HUES64 (cell line): Measurements from ENCODE around the gene IL1R2. TPM values are rescaled to one million over a fixed set of nuclear protein-coding genes. Genes with fewer than 3 reads are reported as not detected.

Experiments
- H3K27ac ChIP-seq: 2 replicates; pipeline ENCODE4 v1.7.0; 2013; ENCODE audit warnings: low read depth, low read length, inconsistent platforms
- H3K27me3 ChIP-seq: 2 replicates; pipeline ENCODE4 v1.6.1; 2013; ENCODE audit warnings: mild to moderate bottlenecking, low read length; ENCODE audit not compliant: insufficient read depth
- H3K36me3 ChIP-seq: 2 replicates; pipeline ENCODE4 v1.6.1; 2013; ENCODE audit warnings: mild to moderate bottlenecking, low read length; ENCODE audit not compliant: insufficient read depth
- H3K4me1 ChIP-seq: 2 replicates; pipeline ENCODE4 v1.6.1; 2013; ENCODE audit warnings: mild to moderate bottlenecking, low read length, moderate library complexity; ENCODE audit not compliant: insufficient read depth
- H3K4me3 ChIP-seq: 2 replicates; pipeline ENCODE4 v1.5.1; 2013; ENCODE audit warnings: mild to moderate bottlenecking, low read length, moderate library complexity
- H3K9ac ChIP-seq: 2 replicates; pipeline ENCODE4 v1.6.1; 2013; ENCODE audit warnings: mild to moderate bottlenecking, low read depth, low read length
- H3K9me3 ChIP-seq: 2 replicates; pipeline ENCODE4 v1.6.1; 2013; ENCODE audit warnings: low read depth, low read length; ENCODE audit not compliant: insufficient read depth
- WGBS: fragments of 150-250, 120-280 bp; methylation state at CpG from one replicate; pipeline ENCODE4 v1.1.7; 2013; ENCODE audit warnings: missing lambda C conversion rate; 5-methylcytosine and 5-hydroxymethylcytosine counted together
- polyA plus RNA-seq, 2 experiments: library from polyadenylated mRNA; stranded (reverse); fragments of 50-300 nt; gene quantifications; one replicate each; pipeline ENCODE4 v1.2.3, GENCODE V29; 2013

Gene IL1R2, protein sequence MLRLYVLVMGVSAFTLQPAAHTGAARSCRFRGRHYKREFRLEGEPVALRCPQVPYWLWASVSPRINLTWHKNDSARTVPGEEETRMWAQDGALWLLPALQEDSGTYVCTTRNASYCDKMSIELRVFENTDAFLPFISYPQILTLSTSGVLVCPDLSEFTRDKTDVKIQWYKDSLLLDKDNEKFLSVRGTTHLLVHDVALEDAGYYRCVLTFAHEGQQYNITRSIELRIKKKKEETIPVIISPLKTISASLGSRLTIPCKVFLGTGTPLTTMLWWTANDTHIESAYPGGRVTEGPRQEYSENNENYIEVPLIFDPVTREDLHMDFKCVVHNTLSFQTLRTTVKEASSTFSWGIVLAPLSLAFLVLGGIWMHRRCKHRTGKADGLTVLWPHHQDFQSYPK
- not detected for polyA plus RNA-seq (2013, experiment 1 of 2)
- not detected for polyA plus RNA-seq (2013, experiment 2 of 2)

DNA sequence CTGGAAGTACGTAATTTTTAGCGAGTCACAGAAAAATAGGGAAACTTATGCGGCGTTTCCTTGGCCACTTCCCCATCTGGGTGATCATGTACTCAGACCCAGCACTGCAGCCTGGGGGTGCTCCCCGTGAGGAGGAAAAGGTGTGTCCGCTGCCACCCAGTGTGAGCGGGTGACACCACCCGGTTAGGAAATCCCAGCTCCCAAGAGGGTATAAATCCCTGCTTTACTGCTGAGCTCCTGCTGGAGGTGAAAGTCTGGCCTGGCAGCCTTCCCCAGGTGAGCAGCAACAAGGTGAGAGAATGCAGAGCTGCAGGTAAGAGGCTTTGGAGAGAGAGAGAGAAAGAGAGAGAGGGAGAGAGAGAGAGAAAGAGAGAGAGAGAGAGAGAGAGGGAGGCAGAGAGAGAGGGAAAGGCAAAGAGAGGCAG is at the start of gene IL1R2:
IL1R2 (plus strand) TSS at position 240 of the 425 bp plus-strand sequence. CDS start 16,616 bp downstream, outside the sequence.
- Histone ChIP-seq H3K36me3 (no peaks in the 10 kb centered on the region), H3K4me3 (no peak within 1 kb of the TSS), H3K27ac (no peak within 1 kb of the TSS), H3K9me3 (no peaks in the 10 kb centered on the region), H3K4me1 (no peaks in the 10 kb centered on the region), H3K27me3 (no peaks in the 10 kb centered on the region), H3K9ac (no peak within 1 kb of the TSS)
- 93% methylated on average over 8 of the region's 8 CpGs for WGBS

GRCh38 chr2:101942851-101943250 is 48.9 kb upstream of the IL1R2 start:
- 96% methylated on average over 3 of the region's 3 CpGs for WGBS
- Histone ChIP-seq H3K4me1 (no peaks in the 10 kb centered on the region), H3K27me3 (no peaks in the 10 kb centered on the region), H3K4me3 (no peak overlapping the region), H3K36me3 (no peaks in the 10 kb centered on the region), H3K9ac (no peak overlapping the region), H3K27ac (no peak overlapping the region), H3K9me3 (no peaks in the 10 kb centered on the region)

- H3K9me3 ChIP-seq = 0 out of 2 replicates have a peak, but pooled peaks cover 7% of the 10 kb centered on the region
- no peak overlapping the region for H3K4me3 ChIP-seq
- no peaks in the 10 kb centered on the region for H3K4me1 ChIP-seq
- H3K27ac ChIP-seq = no peak overlapping the region
- no peaks in the 10 kb centered on the region for H3K27me3 ChIP-seq
- no peaks in the 10 kb centered on the region for H3K36me3 ChIP-seq
- WGBS = 91% methylated on average over 3 of the region's 3 CpGs
- no peak overlapping the region for H3K9ac ChIP-seq
Measured at GRCh38 chr2:101946372-101947039, 45.3 kb upstream of the IL1R2 start.

- Histone ChIP-seq H3K36me3 (no peaks in the 10 kb centered on the region), H3K27me3 (no peaks in the 10 kb centered on the region), H3K9ac (no peak overlapping the region), H3K4me1 (no peaks in the 10 kb centered on the region), H3K9me3 (0 out of 2 replicates have a peak, but pooled peaks cover 7% of the 10 kb centered on the region), H3K4me3 (no peak overlapping the region), H3K27ac (no peak overlapping the region)
- WGBS = 95% methylated on average over 3 of the region's 3 CpGs
Measured at GRCh38 chr2:101947374-101947773, 44.4 kb upstream of the IL1R2 start.

DNA sequence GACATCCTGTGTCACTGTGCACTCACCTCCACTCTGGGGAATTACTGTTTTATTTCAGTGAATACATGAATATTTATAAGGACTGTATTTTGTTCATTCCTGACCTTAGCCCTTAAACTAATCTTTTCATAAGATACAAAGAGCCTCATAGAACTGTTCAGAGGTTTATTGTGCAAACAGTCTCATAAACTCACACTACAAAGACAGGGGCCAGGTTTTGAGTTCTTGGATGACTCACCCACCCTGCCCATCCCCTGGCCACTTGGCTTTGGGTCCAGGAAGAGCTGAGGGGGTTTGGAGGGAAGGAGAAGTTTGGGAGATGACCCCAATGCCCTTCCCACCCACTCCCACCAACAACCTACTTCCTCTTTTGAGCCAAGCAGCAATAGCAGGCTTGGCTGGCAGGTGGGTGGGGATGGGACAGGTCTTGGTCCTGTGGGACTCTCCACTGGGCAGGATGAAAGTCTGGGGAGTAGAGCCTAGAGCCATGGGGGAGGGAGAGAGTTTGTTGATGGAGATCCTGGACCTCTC is 43.1 kb upstream of the IL1R2 start:
- Histone ChIP-seq H3K9ac (no peak overlapping the region), H3K36me3 (no peaks in the 10 kb centered on the region), H3K27me3 (no peaks in the 10 kb centered on the region), H3K4me3 (no peak overlapping the region), H3K9me3 (0 out of 2 replicates have a peak, but pooled peaks cover 7% of the 10 kb centered on the region), H3K4me1 (no peaks in the 10 kb centered on the region), H3K27ac (no peak overlapping the region)

DNA sequence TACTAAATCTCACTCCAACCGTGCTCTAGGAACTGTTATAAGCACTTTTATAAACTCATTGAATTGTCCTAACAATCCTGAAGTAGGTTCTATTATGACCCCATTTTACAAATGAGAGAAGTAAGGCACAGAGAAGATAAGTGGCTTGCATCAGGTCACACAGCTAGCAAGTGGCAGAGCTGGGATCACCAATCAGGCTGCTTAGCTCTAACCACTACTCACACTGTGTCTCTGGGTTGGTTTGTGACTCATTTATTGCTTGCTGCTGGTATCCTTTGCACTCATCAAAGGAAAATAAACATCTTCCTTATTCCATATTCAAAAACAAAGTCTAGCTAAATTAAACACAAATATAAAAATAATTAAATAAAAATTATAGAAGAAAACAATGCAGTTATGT is 42.5 kb upstream of the IL1R2 start:
- Histone ChIP-seq H3K9me3 (0 out of 2 replicates have a peak, but pooled peaks cover 7% of the 10 kb centered on the region), H3K36me3 (no peaks in the 10 kb centered on the region), H3K27ac (no peak overlapping the region), H3K4me3 (no peak overlapping the region), H3K4me1 (no peaks in the 10 kb centered on the region), H3K27me3 (no peaks in the 10 kb centered on the region), H3K9ac (no peak overlapping the region)
- WGBS = 88% methylated on average over 1 of the region's 1 CpG

DNA sequence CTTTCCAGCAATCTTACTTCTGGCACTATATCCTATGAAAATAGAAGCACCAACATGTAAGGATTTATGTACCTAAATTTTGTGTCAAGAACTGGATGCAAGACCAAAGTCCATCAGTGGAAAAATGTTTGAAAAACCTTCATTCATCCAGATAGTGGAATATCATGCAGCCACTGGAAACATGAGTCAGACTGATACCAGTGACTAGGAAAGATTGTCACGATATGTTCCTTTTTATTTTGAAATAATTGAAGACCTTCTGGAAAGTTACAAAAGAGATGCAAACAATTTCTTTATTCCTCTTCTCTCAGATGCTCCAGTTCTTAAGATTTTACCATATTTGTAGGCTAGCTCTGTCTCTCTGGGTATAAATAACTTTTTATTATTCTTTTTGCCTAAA is 40.5 kb upstream of the IL1R2 start:
- H3K9ac ChIP-seq = no peak overlapping the region
- no peaks in the 10 kb centered on the region for H3K27me3 ChIP-seq
- H3K9me3 ChIP-seq = peaks cover 7% of the 10 kb centered on the region; the same call in 1 of the 2 replicates
- H3K36me3 ChIP-seq = no peaks in the 10 kb centered on the region
- no peak overlapping the region for H3K4me3 ChIP-seq
- WGBS = 100% methylated on average over 1 of the region's 1 CpG
- H3K27ac ChIP-seq = no peak overlapping the region
- H3K4me1 ChIP-seq = no peaks in the 10 kb centered on the region

DNA sequence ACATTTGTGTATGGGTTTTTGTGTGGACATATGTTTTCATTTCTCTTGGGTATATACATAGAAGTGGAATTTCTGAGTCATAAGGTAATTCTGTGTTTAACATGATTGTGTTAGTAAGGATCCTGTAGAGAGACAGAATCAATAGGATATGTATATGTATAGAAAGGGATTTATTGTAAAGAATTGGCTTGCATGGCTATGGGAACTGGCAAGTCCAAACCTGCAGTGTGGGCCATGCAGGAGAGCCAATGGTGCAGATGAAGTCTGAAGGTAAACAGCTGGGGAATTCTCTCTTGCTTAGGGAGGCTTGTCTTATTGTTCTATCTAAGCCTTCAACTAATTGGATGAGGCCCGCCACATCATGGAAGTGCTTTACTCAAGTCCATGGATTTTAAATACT is 39.2 kb upstream of the IL1R2 start:
- H3K4me1 ChIP-seq = no peaks in the 10 kb centered on the region
- 89% methylated on average over 1 of the region's 1 CpG for WGBS
- H3K4me3 ChIP-seq = no peak overlapping the region
- H3K9ac ChIP-seq = no peak overlapping the region
- no peaks in the 10 kb centered on the region for H3K27me3 ChIP-seq
- no peaks in the 10 kb centered on the region for H3K36me3 ChIP-seq
- peaks cover 12% of the 10 kb centered on the region for H3K9me3 ChIP-seq
- no peak overlapping the region for H3K27ac ChIP-seq

DNA sequence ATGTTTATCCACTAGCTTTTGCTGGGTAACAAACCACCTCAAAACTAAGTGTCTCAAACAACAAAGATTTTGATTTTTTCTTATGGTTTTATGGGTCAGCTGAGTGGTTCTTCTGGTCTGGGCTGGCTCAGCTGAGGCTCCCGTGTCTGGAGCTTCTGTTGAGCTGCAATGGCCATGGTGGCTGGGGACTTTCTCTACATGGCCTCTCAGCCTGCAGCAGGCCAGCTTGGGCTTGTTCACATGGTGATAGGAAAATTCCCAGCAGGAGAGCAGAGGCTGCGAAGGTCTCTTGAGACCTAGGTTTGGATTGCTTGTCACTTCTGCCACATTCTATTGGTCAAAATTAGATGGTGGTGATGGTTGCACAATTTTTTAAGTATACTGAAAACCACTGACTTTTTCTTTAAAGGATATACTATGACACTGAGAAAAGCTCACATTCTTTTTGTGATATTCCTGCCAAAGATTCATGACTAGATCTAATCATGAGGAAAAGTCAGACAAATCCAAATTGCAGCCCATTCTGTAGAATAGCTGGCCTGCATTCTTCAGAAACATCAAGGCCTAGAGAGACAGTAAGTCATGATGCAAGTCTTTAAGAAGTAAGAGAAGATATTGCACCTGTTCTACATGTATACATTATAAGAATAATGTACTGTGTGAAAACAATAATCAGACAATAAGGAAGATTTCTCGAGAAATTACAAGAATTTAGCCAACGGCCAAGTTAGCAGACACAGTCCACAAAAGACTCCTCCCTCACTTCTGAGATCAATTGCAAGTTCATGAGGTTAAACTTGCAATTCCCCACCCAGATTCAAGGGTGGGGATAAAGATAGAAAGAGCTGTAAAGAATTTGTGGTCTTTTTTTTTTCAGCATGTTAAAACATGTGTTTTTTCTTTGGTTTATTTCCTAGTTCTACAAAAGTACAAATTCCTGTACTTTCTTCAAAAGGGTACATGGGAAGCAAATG is 35.0 kb upstream of the IL1R2 start:
- Histone ChIP-seq H3K27ac (no peak overlapping the region), H3K36me3 (no peaks in the 10 kb centered on the region), H3K27me3 (no peaks in the 10 kb centered on the region), H3K4me3 (no peak overlapping the region), H3K9me3 (peaks cover 12% of the 10 kb centered on the region), H3K4me1 (no peaks in the 10 kb centered on the region), H3K9ac (no peak overlapping the region)
- WGBS = 70% methylated on average over 4 of the region's 4 CpGs

- no peaks in the 10 kb centered on the region for H3K4me1 ChIP-seq
- H3K9me3 ChIP-seq = peaks cover 12% of the 10 kb centered on the region
- H3K4me3 ChIP-seq = no peak overlapping the region
- H3K27ac ChIP-seq = no peak overlapping the region
- 54% methylated on average over 2 of the region's 2 CpGs for WGBS
- H3K36me3 ChIP-seq = no peaks in the 10 kb centered on the region
- no peak overlapping the region for H3K9ac ChIP-seq
- no peaks in the 10 kb centered on the region for H3K27me3 ChIP-seq
Measured at GRCh38 chr2:101958061-101958460, 33.7 kb upstream of the IL1R2 start.
